Measurements from ENCODE around the gene BTBD9. TPM values are rescaled to one million over a fixed set of nuclear protein-coding genes. Genes with fewer than 3 reads are reported as not detected.

The BTBD9 gene
- total RNA-seq, 4 donors from 2014 or later = 8.6 to 34.1 (median 30.8) TPM

- no peaks in the 10 kb centered on the region for H3K27me3 ChIP-seq
- no peak for TF ChIP-seq POLR2A (IDR thresholded peaks at IDR 0.05)
- no peak for TF ChIP-seq EP300 (IDR thresholded peaks at IDR 0.05; ENCODE audit: low read depth)
- TF ChIP-seq POLR2AphosphoS5 (IDR thresholded peaks at IDR 0.05) = no peak
- TF ChIP-seq CTCF (IDR thresholded peaks at IDR 0.05) = no peak
- intact Hi-C loops (cut with DNase I; ENCODE audit: low total_unique reads) (no loop called here), in situ Hi-C loops (cut with MboI; ENCODE audit: low pct_ligation_motif_present in 1 of 4, low pct_unique_long_range_greater_than_20kb in 1 of 4, low sequenced_read_pairs in 3 of 4) (no loop called here)
- H3K27ac ChIP-seq = no peak overlapping the region
- no peaks in the 10 kb centered on the region for H3K4me1 ChIP-seq
- DNase-seq = no peak
- no peaks in the 10 kb centered on the region for H3K9me3 ChIP-seq
- H3K36me3 ChIP-seq = no peaks in the 10 kb centered on the region
- no peak overlapping the region for H3K4me3 ChIP-seq
- 41 to 42% methylated on average over 1 of the region's 1 CpG for WGBS, 2 donors (ENCODE audit: low coverage in 1 of 2)
These were observed 367.5 kb downstream of the BTBD9 start for GRCh38 chr6:38272222-38272621.

GRCh38 chr6:38271081-38271480, 368.6 kb downstream of the BTBD9 start:
- intact Hi-C loops (cut with DNase I; ENCODE audit: low total_unique reads) (no loop called here), in situ Hi-C loops (cut with MboI; ENCODE audit: low pct_ligation_motif_present in 1 of 4, low pct_unique_long_range_greater_than_20kb in 1 of 4, low sequenced_read_pairs in 3 of 4) (no loop called here)
- TF ChIP-seq CTCF (IDR thresholded peaks at IDR 0.05) (no peak), POLR2A (IDR thresholded peaks at IDR 0.05) (no peak), EP300 (IDR thresholded peaks at IDR 0.05; ENCODE audit: low read depth) (no peak), POLR2AphosphoS5 (IDR thresholded peaks at IDR 0.05) (no peak)
- no peaks in the 10 kb centered on the region for H3K36me3 ChIP-seq
- H3K4me1 ChIP-seq = no peaks in the 10 kb centered on the region
- no peaks in the 10 kb centered on the region for H3K27me3 ChIP-seq
- DNase-seq = no peak
- H3K27ac ChIP-seq = no peak overlapping the region
- H3K4me3 ChIP-seq = no peak overlapping the region
- H3K9me3 ChIP-seq = no peaks in the 10 kb centered on the region

- intact Hi-C loops (cut with DNase I; ENCODE audit: low total_unique reads) = no loop called here
- Histone ChIP-seq H3K36me3 (no peaks in the 10 kb centered on the region), H3K27ac (no peak overlapping the region), H3K27me3 (no peaks in the 10 kb centered on the region), H3K4me3 (no peak overlapping the region), H3K9me3 (no peaks in the 10 kb centered on the region), H3K4me1 (no peaks in the 10 kb centered on the region)
- TF ChIP-seq POLR2AphosphoS5 (IDR thresholded peaks at IDR 0.05) (no peak), EP300 (IDR thresholded peaks at IDR 0.05; ENCODE audit: low read depth) (no peak), CTCF (IDR thresholded peaks at IDR 0.05) (no peak), POLR2A (IDR thresholded peaks at IDR 0.05) (no peak)
- in situ Hi-C loops (cut with MboI; ENCODE audit: low pct_ligation_motif_present in 1 of 4, low pct_unique_long_range_greater_than_20kb in 1 of 4, low sequenced_read_pairs in 3 of 4) = no loop called here
- no peak for DNase-seq
- WGBS, 2 donors (ENCODE audit: low coverage in 1 of 2) = 86% methylated on average over 1 of the region's 1 CpG; no CpG with 5 or more reads in 1 of the 2 donors
These were observed 369.4 kb downstream of the BTBD9 start for GRCh38 chr6:38270367-38270766.

- TF ChIP-seq POLR2AphosphoS5 (IDR thresholded peaks at IDR 0.05) = no peak
- TF ChIP-seq CTCF (IDR thresholded peaks at IDR 0.05) = no peak
- TF ChIP-seq EP300 (IDR thresholded peaks at IDR 0.05; ENCODE audit: low read depth) = no peak
- TF ChIP-seq POLR2A (IDR thresholded peaks at IDR 0.05) = no peak
- DNase-seq = no peak
- H3K4me1 ChIP-seq = no peaks in the 10 kb centered on the region
- no peak overlapping the region for H3K4me3 ChIP-seq
- no peaks in the 10 kb centered on the region for H3K9me3 ChIP-seq
- H3K27ac ChIP-seq = no peak overlapping the region
- intact Hi-C loops (cut with DNase I; ENCODE audit: low total_unique reads) (no loop called here), in situ Hi-C loops (cut with MboI; ENCODE audit: low pct_ligation_motif_present in 1 of 4, low pct_unique_long_range_greater_than_20kb in 1 of 4, low sequenced_read_pairs in 3 of 4) (no loop called here)
- no peaks in the 10 kb centered on the region for H3K36me3 ChIP-seq
- H3K27me3 ChIP-seq = no peaks in the 10 kb centered on the region
- 74 to 89% methylated on average over 7 to 9 of the region's 9 CpGs for WGBS, 2 donors (ENCODE audit: low coverage in 1 of 2)
These were observed 370.1 kb downstream of the BTBD9 start for GRCh38 chr6:38269461-38270172.

All from transverse colon (tissue), 4 donors.